Adrenal gland (tissue), 12 donors: ENCODE data around the gene RPAP3. TPM values are rescaled to one million over a fixed set of nuclear protein-coding genes. Genes with fewer than 3 reads are reported as not detected.
"Not testable (repeated sequence)": the region's sequence is repeated elsewhere in the genome, so short reads cannot be mapped to it uniquely, and the experiment has no call there.

Source experiments
- DNase-seq, 7 donors: peaks; one replicate each; pipeline ENCODE4 v3.0.0-alpha.2; 2019 to 2020
- H3K27ac ChIP-seq, 5 donors: fragments of 200-600 bp; sonication (generic) in 4 of 5; 1 replicate in 3 of 5; 2 replicates in 2 of 5; pipeline versions ENCODE4 v1.5.1 to v1.8.0; 2016 to 2020; ENCODE audit warnings: mild to moderate bottlenecking in 1 of 5
- H3K27me3 ChIP-seq: fragments of 200-600 bp; 2 replicates; pipeline ENCODE4 v1.8.0; 2021
- H3K36me3 ChIP-seq, 2 donors: fragments of 200-600 bp; replicated peaks in 1 of 2; 1 replicate in 1 of 2; 2 replicates in 1 of 2; pipeline versions ENCODE4 v1.5.1 to v1.8.0; 2018 to 2022
- H3K4me1 ChIP-seq, 2 donors: fragments of 200-600 bp; replicated peaks in 1 of 2; 1 replicate in 1 of 2; 2 replicates in 1 of 2; pipeline versions ENCODE4 v1.5.1 to v1.8.0; 2018 to 2021
- H3K4me3 ChIP-seq, 4 donors: fragments of 200-600 bp; sonication (generic) in 3 of 4; one replicate each; pipeline ENCODE4 v1.5.1; 2016 to 2018
- H3K9me3 ChIP-seq, 3 donors: fragments of 200-600 bp; sonication (generic) in 1 of 3; replicated peaks in 1 of 3; 1 replicate in 2 of 3; 2 replicates in 1 of 3; pipeline versions ENCODE4 v1.5.1 to v1.8.0; 2016 to 2021
- CTCF ChIP-seq, 6 experiments: fragments of 450-650 bp in 4 of 6; fragments of 200-600 bp in 2 of 6; sonication (generic) in 1 of 6; IDR thresholded peaks; 1 replicate in 5 of 6; 2 replicates in 1 of 6; pipeline versions ENCODE4 v1.5.1 to v1.8.0; 2016 to 2021; ENCODE audit warnings: antibody characterized with exemption in 6 of 6, mild to moderate bottlenecking in 2 of 6, moderate library complexity in 1 of 6
- POLR2A ChIP-seq, 2 donors: fragments of 450-650 bp; IDR thresholded peaks; one replicate each; pipeline ENCODE4 v1.6.1; 2017; ENCODE audit warnings: antibody characterized with exemption in 2 of 2, mild to moderate bottlenecking in 2 of 2, moderate library complexity in 1 of 2
- WGBS, 4 donors: extraction: QIAGEN DNeasy Blood & Tissue Kit in 2 of 4; methylation state at CpG; one replicate each; pipeline versions ENCODE4 v1.1.5 to v1.1.7; 2013 to 2017; 5-methylcytosine and 5-hydroxymethylcytosine counted together
- intact Hi-C, 2 donors: fragments of 100-400 bp; cut with DNase I; formaldehyde crosslinking; loops; one replicate each; pipeline versions ENCODE4 v1.14.1 to v1.15.0; 2022 to 2023
- polyA plus RNA-seq, 3 donors: library from polyadenylated mRNA; stranded (reverse); fragments of 200-250 nt in 2 of 3; fragments of 350-450 nt in 1 of 3; fragmentation: Illumina TruSeq in 1 of 3; extraction: RNeasy Lipid Tissue Mini Kit (QIAGEN cat#74804) in 1 of 3; gene quantifications; one replicate each; pipeline ENCODE4 v1.2.3, GENCODE V29; 2013 to 2014
- total RNA-seq, 9 donors: library from RNA; depleted of rRNA in 4 of 9; stranded (reverse); fragments of >200 nt in 4 of 9; fragments of 120-200 nt in 1 of 9; fragmentation: NEBNext Ultra II Directional in 1 of 9; extraction: Animal tissue kit (Norgen Biotek cat#: 25700) in 1 of 9; gene quantifications; one replicate each; pipeline versions ENCODE4 v1.1.0 to v1.2.4, GENCODE V29; 2013 to 2023
- donor health status: healthy with polysubstance abuse.
- donor health status: Bipolar disorder and iron deficiency.
- donor health status: DM: yes; HTN: yes; CAD: no.
- donor health status: DM: no; HTN: no; CAD: no.
- donor health status: DM: no; HTN: no; CAD: no.
- donor health status: DM: yes; HTN: yes; CAD: no.

Gene RPAP3
- total and polyA plus RNA-seq, 12 donors = 7.3 to 56.1 (median 16.7) TPM

- WGBS, 4 donors = 87 to 93% (median 90%) methylated on average over 2 of the region's 2 CpGs
- Histone ChIP-seq H3K9me3 (peaks cover 0 to 9% (median 0%) of the 10 kb centered on the region in 3 donors), H3K36me3 (no peaks in the 10 kb centered on the region), H3K4me1 (peaks cover 0 to 7% of the 10 kb centered on the region in 2 donors), H3K27me3 (no peaks in the 10 kb centered on the region), H3K27ac (no peak overlapping the region), H3K4me3 (no peak overlapping the region)
- TF ChIP-seq CTCF (IDR thresholded peaks at IDR 0.05) = no peak
- TF ChIP-seq POLR2A (IDR thresholded peaks at IDR 0.05) = no peak
- intact Hi-C loops = no loop called here
- no peak for DNase-seq
These were observed 57.7 kb downstream of the RPAP3 start for GRCh38 chr12:47648056-47648579.

- 95 to 98% (median 97%) methylated on average over 3 of the region's 3 CpGs for WGBS, 4 donors
These were observed 63.5 kb downstream of the RPAP3 start for GRCh38 chr12:47642310-47642709.

GRCh38 chr12:47636908-47637780 lies 68.7 kb downstream of the RPAP3 start:
- intact Hi-C loops = no loop called here
- peaks cover 0 to 9% (median 0%) of the 10 kb centered on the region in 3 donors for H3K9me3 ChIP-seq
- no peaks in the 10 kb centered on the region for H3K36me3 ChIP-seq
- DNase-seq = peak in 2 of 7 donors; percentile 27 to 32
- H3K27me3 ChIP-seq = no peaks in the 10 kb centered on the region
- no peak overlapping the region for H3K4me3 ChIP-seq
- H3K4me1 ChIP-seq = no peaks in the 10 kb centered on the region
- peak in 2 of 6 experiments; percentile 13 to 37 for TF ChIP-seq CTCF (IDR thresholded peaks at IDR 0.05)
- TF ChIP-seq POLR2A (IDR thresholded peaks at IDR 0.05) = no peak
- WGBS, 4 donors = 64 to 81% (median 67%) methylated on average over 7 to 8 of the region's 8 CpGs
- H3K27ac ChIP-seq = no peak overlapping the region

More at GRCh38 chr12:47642310-47642709, 63.5 kb downstream of the RPAP3 start:
- H3K27ac ChIP-seq, H3K4me1 ChIP-seq, H3K4me3 ChIP-seq, H3K27me3 ChIP-seq, intact Hi-C loops, DNase-seq, H3K36me3 ChIP-seq: not testable (repeated sequence)
- peaks cover 0 to 19% (median 0%) of the 10 kb centered on the region in 3 donors for H3K9me3 ChIP-seq

- intact Hi-C loops = not testable (repeated sequence)
These were observed 70.1 kb downstream of the RPAP3 start for GRCh38 chr12:47635770-47636169.

GRCh38 chr12:47634127-47634526 lies 71.7 kb downstream of the RPAP3 start:
- no peak overlapping the region for H3K27ac ChIP-seq
- no peak for TF ChIP-seq POLR2A (IDR thresholded peaks at IDR 0.05)
- TF ChIP-seq CTCF (IDR thresholded peaks at IDR 0.05) = no peak
- H3K9me3 ChIP-seq = peaks cover 0 to 9% (median 0%) of the 10 kb centered on the region in 3 donors
- no peak for DNase-seq
- H3K4me3 ChIP-seq = no peak overlapping the region
- no peaks in the 10 kb centered on the region for H3K27me3 ChIP-seq
- intact Hi-C loops = no loop called here
- WGBS, 4 donors = 59 to 73% (median 64%) methylated on average over 16 of the region's 16 CpGs
- H3K4me1 ChIP-seq = no peaks in the 10 kb centered on the region
- no peaks in the 10 kb centered on the region for H3K36me3 ChIP-seq

More at GRCh38 chr12:47635770-47636169, 70.1 kb downstream of the RPAP3 start:
- not testable (repeated sequence) for H3K4me3 ChIP-seq, H3K27me3 ChIP-seq, H3K36me3 ChIP-seq, H3K27ac ChIP-seq, DNase-seq, H3K9me3 ChIP-seq, H3K4me1 ChIP-seq
